Heart left ventricle (tissue), 13 donors: ENCODE measurements around the gene SLN.

Experiments
- POLR2A ChIP-seq, 2 donors: fragments of 450-650 bp; IDR thresholded peaks; one replicate each; pipeline ENCODE4 v1.6.1; 2017; ENCODE audit warnings: antibody characterized with exemption in 2 of 2, mild to moderate bottlenecking in 2 of 2, moderate library complexity in 2 of 2
- TF ChIP-seq, protein P1 (sequence below), 12 donors: fragments of 200-600 bp; sonication (generic) in 4 of 12; IDR thresholded peaks; one replicate each; pipeline versions ENCODE4 v1.5.0 to v1.8.0; 2018 to 2022; ENCODE audit warnings: antibody characterized with exemption in 12 of 12, mild to moderate bottlenecking in 5 of 12
- donor health status: ischemic (EF 13 %, LVEDD 7.1; RV severe dilation, severe dysfunction).
- donor health status: DM: no; HTN: yes; CAD: no.
- donor health status: DM: no; HTN: no; CAD: no.
- donor health status: ischemic (EF 25% LVEDD 6.9; RV normal size, moderate dysfunction).
- donor health status: ischemic (EF 25% LVEDD 5.7; RV mildly dilated, moderate dysfunction).
- donor health status: ischemic (EF 35%, LVEDD 5.7; RV mildly dilated, moderate dysfunction).
- donor health status: nonischemic (EF 11% LVEDD 7.7; RV severe dilation, severe dysfunction).
- donor health status: DM: yes; HTN: yes; CAD: no.
- donor health status: PGD.
- donor health status: ischemic (EF 29% LVEDD 5.4; RV normal size, mild dysfunction).
- donor health status: nonischemic (EF 23%, LVEDD 6.1; RV moderate dilation, normal function).

GRCh38 chr11:107682572-107682971, 29.3 kb downstream of the SLN start:
- TF ChIP-seq, protein P1, sequence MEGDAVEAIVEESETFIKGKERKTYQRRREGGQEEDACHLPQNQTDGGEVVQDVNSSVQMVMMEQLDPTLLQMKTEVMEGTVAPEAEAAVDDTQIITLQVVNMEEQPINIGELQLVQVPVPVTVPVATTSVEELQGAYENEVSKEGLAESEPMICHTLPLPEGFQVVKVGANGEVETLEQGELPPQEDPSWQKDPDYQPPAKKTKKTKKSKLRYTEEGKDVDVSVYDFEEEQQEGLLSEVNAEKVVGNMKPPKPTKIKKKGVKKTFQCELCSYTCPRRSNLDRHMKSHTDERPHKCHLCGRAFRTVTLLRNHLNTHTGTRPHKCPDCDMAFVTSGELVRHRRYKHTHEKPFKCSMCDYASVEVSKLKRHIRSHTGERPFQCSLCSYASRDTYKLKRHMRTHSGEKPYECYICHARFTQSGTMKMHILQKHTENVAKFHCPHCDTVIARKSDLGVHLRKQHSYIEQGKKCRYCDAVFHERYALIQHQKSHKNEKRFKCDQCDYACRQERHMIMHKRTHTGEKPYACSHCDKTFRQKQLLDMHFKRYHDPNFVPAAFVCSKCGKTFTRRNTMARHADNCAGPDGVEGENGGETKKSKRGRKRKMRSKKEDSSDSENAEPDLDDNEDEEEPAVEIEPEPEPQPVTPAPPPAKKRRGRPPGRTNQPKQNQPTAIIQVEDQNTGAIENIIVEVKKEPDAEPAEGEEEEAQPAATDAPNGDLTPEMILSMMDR (IDR thresholded peaks at IDR 0.05): no peak
- TF ChIP-seq POLR2A (IDR thresholded peaks at IDR 0.05): no peak
